ENCODE measurements around the gene HLF.

Gene HLF

GRCh38 chr17:55314784-55315491, 50.2 kb downstream of the HLF start:
- H3K27ac ChIP-seq: no peak overlapping the region
- no peak for TF ChIP-seq CTCF (conservative IDR thresholded peaks at IDR 0.05)

GRCh38 chr17:55316499-55316898, 51.7 kb downstream of the HLF start:
- no peak for TF ChIP-seq CTCF (conservative IDR thresholded peaks at IDR 0.05)
- no peak overlapping the region for H3K27ac ChIP-seq

- no peak overlapping the region for H3K27ac ChIP-seq
- TF ChIP-seq CTCF (conservative IDR thresholded peaks at IDR 0.05): no peak
Observed at GRCh38 chr17:55317284-55317683, 52.5 kb downstream of the HLF start.

GRCh38 chr17:55318081-55318480, 53.3 kb downstream of the HLF start:
- H3K27ac ChIP-seq: no peak overlapping the region
- TF ChIP-seq CTCF (conservative IDR thresholded peaks at IDR 0.05): no peak

- no peak overlapping the region for H3K27ac ChIP-seq
- no peak for TF ChIP-seq CTCF (conservative IDR thresholded peaks at IDR 0.05)
Observed at GRCh38 chr17:55318715-55319487, 54.1 kb downstream of the HLF start.

- no peak for TF ChIP-seq CTCF (conservative IDR thresholded peaks at IDR 0.05)
- H3K27ac ChIP-seq: no peak overlapping the region
Observed at GRCh38 chr17:55319933-55320593, 55.3 kb downstream of the HLF start.
